Endothelial cell (in vitro differentiated cells): ENCODE data around the gene RAB11A. TPM values are rescaled to one million over a fixed set of nuclear protein-coding genes. Genes with fewer than 3 reads are reported as not detected.

Source experiments
- DNase-seq: peaks from one replicate; pipeline ENCODE4 v3.0.0; 2021; ENCODE audit warnings: low spot score
- H3K27ac Mint-ChIP-seq: one replicate; pipeline ENCODE4 v1.8.0; 2021; ENCODE audit warnings: mixed read lengths, inconsistent platforms; ENCODE audit not compliant: unreplicated experiment
- H3K27me3 Mint-ChIP-seq: one replicate; pipeline ENCODE4 v1.8.0; 2021; ENCODE audit warnings: mild to moderate bottlenecking, moderate library complexity, mixed read lengths, inconsistent platforms; ENCODE audit not compliant: unreplicated experiment
- H3K36me3 Mint-ChIP-seq: one replicate; pipeline ENCODE4 v1.8.0; 2021; ENCODE audit warnings: mild to moderate bottlenecking, low read depth, mixed read lengths, inconsistent platforms; ENCODE audit not compliant: unreplicated experiment
- H3K4me1 Mint-ChIP-seq: one replicate; pipeline ENCODE4 v1.8.0; 2021; ENCODE audit warnings: mild to moderate bottlenecking, mixed read lengths, inconsistent platforms; ENCODE audit not compliant: unreplicated experiment
- H3K4me3 Mint-ChIP-seq: one replicate; pipeline ENCODE4 v1.8.0; 2021; ENCODE audit warnings: mild to moderate bottlenecking, mixed read lengths, inconsistent platforms; ENCODE audit not compliant: unreplicated experiment
- H3K9me3 Mint-ChIP-seq: one replicate; pipeline ENCODE4 v1.8.0; 2021; ENCODE audit warnings: mixed read lengths, inconsistent platforms; ENCODE audit not compliant: unreplicated experiment
- total RNA-seq: library from RNA; stranded (reverse); fragmentation: NEBNext Ultra II Directional; extraction: Animal tissue kit (Norgen Biotek cat#: 25700); gene quantifications from one replicate; pipeline ENCODE4 v1.2.1, GENCODE V29; 2021; ENCODE audit not compliant: unreplicated experiment
- TF ChIP-seq, protein P1 (sequence below): fragments of 200-600 bp; sonication (generic); IDR thresholded peaks from one replicate; pipeline ENCODE4 v1.5.0; 2021; ENCODE audit warnings: antibody characterized with exemption; ENCODE audit not compliant: unreplicated experiment

RAB11A gene
- total RNA-seq, 1 donor from 2014 or later = 482 TPM

DNA sequence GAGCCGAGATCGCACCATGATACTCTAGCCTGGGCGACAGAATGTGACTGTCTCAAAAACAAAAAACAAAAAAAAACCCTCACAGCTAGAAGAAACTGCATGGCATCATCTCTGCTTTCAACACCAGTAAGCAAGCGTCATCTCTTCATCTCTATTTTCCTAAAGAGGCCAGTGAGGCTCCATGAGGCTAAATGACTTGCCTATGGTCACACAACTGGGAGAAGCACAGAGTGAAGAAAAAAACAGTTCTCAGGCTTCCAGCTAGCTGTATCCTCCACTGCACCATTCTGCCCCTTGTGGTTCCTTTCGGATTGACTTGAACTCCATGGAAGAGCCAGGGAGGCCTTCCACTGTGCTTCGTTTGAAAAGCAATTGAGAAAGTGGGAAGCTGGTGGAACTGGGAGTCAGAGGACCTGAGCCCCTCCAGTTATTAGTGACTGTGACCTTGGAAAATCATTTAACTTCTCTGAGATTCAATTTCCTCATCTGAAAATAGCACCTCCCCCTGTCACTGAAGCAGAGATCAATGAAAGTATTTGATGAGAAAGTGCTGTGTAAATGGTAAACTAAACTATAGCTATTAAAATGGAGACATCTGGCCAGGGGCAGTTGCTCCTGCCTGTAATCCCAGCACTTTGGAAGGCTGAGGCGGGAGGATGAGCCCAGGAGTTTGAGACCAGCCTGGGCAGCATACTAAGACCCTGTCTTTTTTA lies 45.1 kb upstream of the RAB11A start:
- peak; percentile 68 for DNase-seq
- Mint-ChIP-seq H3K27ac (peak overlapping the region; percentile 55), H3K4me1 (peaks cover 22% of the 10 kb centered on the region), H3K4me3 (no peak overlapping the region), H3K9me3 (peaks cover 3% of the 10 kb centered on the region), H3K36me3 (no peaks in the 10 kb centered on the region), H3K27me3 (peaks cover 3% of the 10 kb centered on the region)
- TF ChIP-seq, protein P1, sequence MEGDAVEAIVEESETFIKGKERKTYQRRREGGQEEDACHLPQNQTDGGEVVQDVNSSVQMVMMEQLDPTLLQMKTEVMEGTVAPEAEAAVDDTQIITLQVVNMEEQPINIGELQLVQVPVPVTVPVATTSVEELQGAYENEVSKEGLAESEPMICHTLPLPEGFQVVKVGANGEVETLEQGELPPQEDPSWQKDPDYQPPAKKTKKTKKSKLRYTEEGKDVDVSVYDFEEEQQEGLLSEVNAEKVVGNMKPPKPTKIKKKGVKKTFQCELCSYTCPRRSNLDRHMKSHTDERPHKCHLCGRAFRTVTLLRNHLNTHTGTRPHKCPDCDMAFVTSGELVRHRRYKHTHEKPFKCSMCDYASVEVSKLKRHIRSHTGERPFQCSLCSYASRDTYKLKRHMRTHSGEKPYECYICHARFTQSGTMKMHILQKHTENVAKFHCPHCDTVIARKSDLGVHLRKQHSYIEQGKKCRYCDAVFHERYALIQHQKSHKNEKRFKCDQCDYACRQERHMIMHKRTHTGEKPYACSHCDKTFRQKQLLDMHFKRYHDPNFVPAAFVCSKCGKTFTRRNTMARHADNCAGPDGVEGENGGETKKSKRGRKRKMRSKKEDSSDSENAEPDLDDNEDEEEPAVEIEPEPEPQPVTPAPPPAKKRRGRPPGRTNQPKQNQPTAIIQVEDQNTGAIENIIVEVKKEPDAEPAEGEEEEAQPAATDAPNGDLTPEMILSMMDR = peak; percentile 37

- Mint-ChIP-seq H3K27ac (peak overlapping the region; percentile 24), H3K36me3 (no peaks in the 10 kb centered on the region), H3K9me3 (peaks cover 3% of the 10 kb centered on the region), H3K4me1 (peaks cover 22% of the 10 kb centered on the region), H3K27me3 (peaks cover 3% of the 10 kb centered on the region), H3K4me3 (no peak overlapping the region)
- TF ChIP-seq, protein P1 = no peak
- DNase-seq = no peak
Measured at GRCh38 chr15:65824941-65825544, 44.2 kb upstream of the RAB11A start.

DNA sequence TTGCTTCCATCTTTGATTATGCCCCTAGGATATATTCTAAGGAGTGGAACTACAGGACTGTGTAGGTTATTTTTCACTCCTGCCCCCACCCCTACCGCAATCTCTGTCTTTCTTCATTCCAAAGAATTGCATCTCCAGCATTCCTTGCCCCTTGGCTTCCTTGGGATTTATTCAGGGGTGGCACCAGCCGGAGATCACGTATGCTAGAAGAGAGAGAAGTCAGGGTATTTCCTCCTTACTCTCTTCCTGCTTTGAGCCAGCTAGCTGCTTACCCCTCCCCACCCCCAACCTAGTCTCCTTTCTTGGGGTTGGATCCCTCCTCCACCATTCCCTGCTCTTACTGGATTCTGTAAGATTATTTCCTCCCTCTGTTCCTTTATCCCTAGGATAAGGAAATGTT lies 42.2 kb upstream of the RAB11A start:
- Mint-ChIP-seq H3K27me3 (peaks cover 3% of the 10 kb centered on the region), H3K9me3 (peaks cover 3% of the 10 kb centered on the region), H3K27ac (peak overlapping the region; percentile 95), H3K36me3 (no peaks in the 10 kb centered on the region), H3K4me3 (no peak overlapping the region), H3K4me1 (peaks cover 32% of the 10 kb centered on the region)
- TF ChIP-seq, protein P1 = no peak
- DNase-seq = peak; percentile 43

GRCh38 chr15:65828585-65828984 lies 40.7 kb upstream of the RAB11A start:
- TF ChIP-seq, protein P1 = no peak
- DNase-seq = no peak
- H3K4me3 Mint-ChIP-seq = no peak overlapping the region
- H3K9me3 Mint-ChIP-seq = peaks cover 3% of the 10 kb centered on the region
- no peaks in the 10 kb centered on the region for H3K36me3 Mint-ChIP-seq
- H3K27ac Mint-ChIP-seq = peak overlapping the region; percentile 77
- peaks cover 46% of the 10 kb centered on the region for H3K4me1 Mint-ChIP-seq
- peaks cover 3% of the 10 kb centered on the region for H3K27me3 Mint-ChIP-seq

- H3K4me1 Mint-ChIP-seq = peaks cover 51% of the 10 kb centered on the region
- H3K4me3 Mint-ChIP-seq = no peak overlapping the region
- TF ChIP-seq, protein P1 = peak; percentile 55
- no peak for DNase-seq
- peaks cover 3% of the 10 kb centered on the region for H3K9me3 Mint-ChIP-seq
- peaks cover 3% of the 10 kb centered on the region for H3K27me3 Mint-ChIP-seq
- peak overlapping the region; percentile 65 for H3K27ac Mint-ChIP-seq
- no peaks in the 10 kb centered on the region for H3K36me3 Mint-ChIP-seq
Measured at GRCh38 chr15:65829130-65829764, 40.0 kb upstream of the RAB11A start.
